Skin of body (tissue), 2 donors: ENCODE data around the gene HECTD1. TPM values are rescaled to one million over a fixed set of nuclear protein-coding genes. Genes with fewer than 3 reads are reported as not detected.
"Not testable (repeated sequence)": the region's sequence is repeated elsewhere in the genome, so short reads cannot be mapped to it uniquely, and the experiment has no call there.

ENCODE experiments used
- DNase-seq: peaks from one replicate; lab custom pipeline; 2025; lab: John Stamatoyannopoulos, UW
- total RNA-seq: library from RNA; depleted of rRNA; stranded (reverse); fragments of >200 nt; gene quantifications from one replicate; pipeline ENCODE4 v1.2.3, GENCODE V29; 2014

The HECTD1 gene
- 273 TPM for total RNA-seq

DNA sequence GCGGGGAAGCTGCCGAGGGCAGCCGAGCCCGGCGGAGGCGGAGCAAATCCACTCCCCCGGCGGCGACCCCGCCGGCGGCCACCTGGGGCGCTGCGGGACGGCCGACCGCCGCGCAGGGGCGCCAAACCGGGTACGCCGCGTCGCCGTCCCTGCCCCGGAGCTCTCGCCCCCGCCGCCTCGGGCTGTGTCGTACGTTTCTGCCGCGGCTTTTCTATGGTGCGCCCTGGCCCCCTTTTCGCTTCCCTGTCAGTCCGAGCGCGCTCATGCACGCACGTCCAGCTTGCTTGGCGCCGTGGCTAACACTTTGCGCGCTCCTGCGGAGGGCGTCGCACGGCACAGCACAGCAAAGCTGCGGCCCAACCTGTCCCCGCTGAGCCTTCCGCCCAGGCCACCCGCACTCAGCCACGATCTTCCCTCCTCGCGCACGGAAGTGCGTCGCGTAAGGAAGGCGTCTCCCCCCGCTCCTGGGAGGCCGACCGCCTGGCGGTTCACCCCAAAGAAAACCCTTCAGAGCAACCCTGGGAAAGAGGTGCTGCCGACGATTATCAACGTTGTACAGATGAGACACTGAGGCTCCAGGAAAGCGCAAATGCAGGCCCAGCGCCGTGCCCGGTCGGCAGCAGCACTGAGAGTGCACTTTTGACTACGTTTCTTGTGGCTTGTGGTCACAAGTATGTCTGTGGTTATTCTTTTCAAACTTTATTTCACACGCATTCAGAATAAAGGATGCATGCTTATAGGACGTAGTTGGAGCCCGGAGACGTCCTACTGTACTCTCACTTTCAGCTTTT lies at the start of gene HECTD1:
Gene HECTD1, minus strand, starts transcription at position 39 of the 791 bp plus-strand sequence. CDS start 1,857 bp downstream, outside the sequence.
- peak; percentile 90 for DNase-seq

DNA sequence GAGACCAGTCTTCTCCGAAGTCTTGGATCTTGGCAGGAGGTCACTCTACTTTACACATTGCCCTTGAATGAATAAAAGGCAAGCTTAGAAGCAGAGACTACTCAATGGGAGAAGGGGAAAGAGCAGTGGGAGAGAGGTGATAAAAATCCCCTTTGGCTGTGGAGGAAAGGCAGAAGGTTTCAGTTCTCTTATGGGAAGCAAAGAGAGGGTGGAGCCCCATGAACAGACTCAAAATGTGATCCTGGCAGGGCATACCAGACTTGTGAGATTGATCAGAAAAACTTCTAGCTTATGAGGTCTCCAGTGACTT lies 49.6 kb upstream of the HECTD1 start:
- no peak for DNase-seq

DNA sequence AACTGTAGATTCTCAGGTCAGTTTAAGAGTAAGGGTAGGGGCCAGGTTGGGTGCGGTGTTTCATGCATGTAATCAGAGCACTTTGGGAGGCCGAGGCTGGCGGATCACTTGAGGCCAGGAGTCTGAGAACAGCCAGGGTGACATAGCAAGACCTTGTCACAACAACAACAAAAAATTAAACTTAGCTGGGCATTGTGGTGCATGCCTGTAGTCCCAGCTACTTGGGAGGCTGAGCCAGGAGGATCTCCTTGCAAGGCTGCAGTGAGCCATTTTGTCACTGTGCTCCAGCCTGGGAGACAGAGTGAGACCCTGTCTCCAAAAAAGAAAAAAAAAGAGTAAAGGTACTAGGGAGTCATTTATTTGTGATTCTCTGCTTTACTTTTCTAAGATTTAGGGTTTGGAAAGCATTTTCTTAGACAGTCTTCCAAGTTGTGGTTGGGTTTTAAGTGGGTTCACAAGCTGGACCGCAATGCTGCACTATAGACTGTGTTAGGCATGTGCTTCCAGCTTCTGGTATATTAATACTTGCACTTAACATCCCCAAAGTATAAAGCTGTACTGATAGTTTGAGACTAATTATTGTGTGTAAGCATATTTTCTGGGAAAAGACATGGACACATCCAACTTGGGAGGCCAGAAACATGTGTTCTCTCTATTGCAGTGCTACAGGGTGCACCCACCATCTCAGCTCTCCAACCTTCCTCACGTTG lies 49.1 kb upstream of the HECTD1 start:
- no peak for DNase-seq

DNA sequence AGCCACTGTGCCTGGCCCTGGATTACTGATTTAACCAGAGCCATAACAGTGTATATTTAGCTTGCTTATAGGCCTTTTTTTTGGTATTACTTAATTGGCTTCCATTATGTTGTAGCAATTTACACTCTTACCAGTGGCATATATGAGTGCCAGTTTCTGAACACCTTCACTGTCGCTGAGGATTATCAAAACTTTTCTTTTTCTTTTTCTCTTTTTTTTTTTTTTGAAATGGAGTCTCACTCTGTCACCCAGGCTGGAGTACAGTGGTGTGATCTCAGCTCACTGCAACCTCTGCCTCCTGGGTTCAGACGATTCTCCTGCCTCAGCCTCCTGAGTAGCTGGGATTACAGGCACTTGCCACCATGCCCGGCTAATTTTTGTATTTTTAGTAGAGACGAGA lies 48.3 kb upstream of the HECTD1 start:
- not testable (repeated sequence) for DNase-seq

DNA sequence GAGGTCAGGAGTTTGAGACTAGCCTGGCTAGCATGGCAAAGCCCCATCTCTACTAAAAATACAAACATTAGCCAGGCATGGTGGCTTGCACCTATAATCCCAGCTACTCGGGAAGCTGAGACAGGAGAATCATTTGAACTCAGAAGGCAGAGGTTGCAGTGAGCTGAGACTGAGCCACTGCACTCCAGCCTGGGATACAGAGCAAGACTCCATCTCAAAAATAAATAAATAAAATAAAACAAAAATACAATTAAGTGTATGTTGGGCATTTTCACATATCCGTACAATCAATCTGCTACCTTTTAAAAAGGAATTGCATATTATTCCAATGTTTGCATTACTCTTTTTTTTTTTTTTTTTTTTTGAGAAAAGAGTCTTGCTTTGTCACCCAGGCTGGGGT lies 47.7 kb upstream of the HECTD1 start:
- no peak for DNase-seq

DNA sequence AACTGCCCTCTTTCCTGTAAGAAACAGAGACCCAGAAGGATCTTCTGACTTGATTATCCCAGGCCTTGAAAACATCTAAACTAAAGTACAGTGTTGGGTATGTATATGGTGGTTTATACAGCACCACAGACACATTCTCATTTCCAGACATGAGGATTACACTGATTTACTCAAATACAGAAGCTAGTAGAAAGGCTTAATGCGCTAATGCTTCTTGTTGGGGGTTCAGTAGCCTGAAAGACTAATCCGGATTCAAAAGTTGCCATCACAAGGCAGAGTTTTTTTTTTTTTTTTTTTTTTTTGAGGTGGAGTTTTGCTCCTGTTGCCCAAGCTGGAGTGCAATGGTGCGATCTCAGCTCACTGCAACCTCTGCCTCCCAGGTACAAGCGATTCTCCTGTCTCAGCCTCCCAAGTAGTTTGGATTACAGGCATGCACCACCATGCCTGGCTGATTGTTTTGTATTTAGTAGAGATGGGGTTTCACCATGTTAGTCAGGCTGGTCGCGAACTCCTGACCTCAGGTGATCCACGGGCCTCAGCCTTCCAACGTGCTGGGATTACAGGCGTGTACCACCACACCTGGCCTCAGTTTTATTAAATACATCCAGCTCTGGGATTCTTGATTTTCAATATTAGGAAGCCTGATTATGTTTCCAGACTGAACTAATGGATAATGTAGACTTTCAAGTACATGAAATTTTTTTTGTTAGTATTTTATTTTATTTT lies 46.3 kb upstream of the HECTD1 start:
- DNase-seq: no peak

- no peak for DNase-seq
Measured at GRCh38 chr14:31252865-31253264, 45.3 kb upstream of the HECTD1 start.

- no peak for DNase-seq
Measured at GRCh38 chr14:31251028-31251958, 43.7 kb upstream of the HECTD1 start.

- no peak for DNase-seq
Measured at GRCh38 chr14:31244626-31245025, 37.0 kb upstream of the HECTD1 start.

GRCh38 chr14:31243860-31244259 lies 36.3 kb upstream of the HECTD1 start:
- no peak for DNase-seq

- not testable (repeated sequence) for DNase-seq
Measured at GRCh38 chr14:31242161-31242940, 34.8 kb upstream of the HECTD1 start.

DNA sequence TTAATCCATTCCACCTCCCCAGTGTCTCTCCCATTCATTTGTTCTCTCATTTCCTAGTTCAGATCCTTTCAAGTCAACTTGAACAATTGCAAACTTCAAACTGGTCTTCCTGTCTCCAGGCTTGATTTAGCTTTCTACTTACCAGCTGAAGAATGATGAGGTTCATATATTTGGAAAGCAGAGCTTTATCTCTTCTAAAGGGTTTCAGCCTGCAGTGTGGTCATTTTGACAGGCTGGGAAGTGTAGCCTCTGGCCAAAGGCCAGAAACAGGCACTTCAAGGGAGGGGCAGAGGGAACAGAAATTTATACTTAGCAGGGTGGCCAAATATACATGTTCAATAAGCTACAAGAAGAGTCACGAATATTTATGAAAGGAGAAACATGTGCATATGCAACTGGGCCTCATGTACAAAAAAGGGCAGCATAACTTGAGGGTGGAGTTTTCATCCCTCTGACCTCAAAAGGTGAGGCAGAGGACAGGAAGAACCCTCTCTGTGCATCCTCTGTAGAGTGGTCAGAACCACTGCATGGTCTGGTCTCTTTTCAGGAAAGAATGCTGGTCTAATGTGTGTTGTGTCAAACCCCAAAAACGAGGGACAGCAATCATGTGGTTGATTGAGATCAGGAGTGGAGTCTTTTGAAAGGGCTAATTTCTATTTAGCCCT lies 34.0 kb upstream of the HECTD1 start:
- no peak for DNase-seq

GRCh38 chr14:31239741-31240140 lies 32.1 kb upstream of the HECTD1 start:
- no peak for DNase-seq

DNA sequence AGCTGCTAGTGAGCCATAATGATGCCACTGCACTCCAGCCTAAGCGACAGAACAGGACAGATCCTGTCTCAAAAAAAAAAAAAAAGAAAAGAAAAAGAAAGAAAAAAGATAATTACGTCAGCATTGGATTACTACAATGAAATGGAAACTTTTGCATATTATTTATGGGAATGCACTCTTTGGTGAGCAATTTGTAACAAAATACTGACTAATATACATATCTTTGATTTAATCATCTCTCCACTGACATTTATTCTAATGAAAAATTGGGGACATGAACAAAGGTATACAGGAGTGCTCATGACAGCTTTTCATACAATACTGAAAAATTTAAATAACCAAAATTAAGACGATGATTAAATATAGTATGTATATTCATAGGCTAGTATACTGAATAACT lies 27.9 kb upstream of the HECTD1 start:
- no peak for DNase-seq

DNA sequence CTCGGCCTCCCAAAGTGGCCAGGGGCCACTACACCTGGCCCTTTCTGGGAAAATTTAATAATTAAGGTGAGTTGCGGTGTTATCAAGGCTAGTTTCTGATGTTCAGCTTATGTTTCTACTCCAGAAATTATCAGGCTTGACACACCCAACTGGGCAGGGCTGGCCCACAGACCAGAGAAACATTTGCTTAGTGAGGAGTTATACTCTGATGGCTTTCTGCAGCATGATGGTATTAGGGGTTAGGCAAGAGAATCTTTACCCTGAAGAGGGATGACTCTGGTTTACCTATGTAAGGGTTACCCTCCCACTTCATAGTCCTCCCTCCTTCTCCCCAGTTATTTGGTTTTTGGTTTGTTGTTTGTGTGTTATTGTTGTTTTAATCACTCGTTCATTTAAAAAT lies 24.5 kb upstream of the HECTD1 start:
- DNase-seq: no peak

GRCh38 chr14:31231272-31231671 lies 23.7 kb upstream of the HECTD1 start:
- not testable (repeated sequence) for DNase-seq

DNA sequence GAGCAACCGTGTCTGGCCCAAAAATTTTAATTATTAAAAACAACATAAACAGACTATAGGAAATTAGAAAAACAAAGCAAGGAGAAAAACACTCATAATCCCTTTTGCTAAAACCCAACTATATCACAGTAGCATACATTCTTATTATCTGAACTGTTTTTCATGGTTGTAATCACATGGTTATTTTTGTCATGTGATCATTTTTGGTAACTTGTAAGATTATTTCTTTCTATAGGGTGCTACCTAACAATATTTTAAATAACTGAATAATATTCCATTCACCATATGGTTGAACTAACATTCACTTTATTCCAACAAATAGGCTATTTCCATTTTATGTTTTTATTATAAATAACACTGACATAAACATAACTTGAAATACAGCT lies 23.0 kb upstream of the HECTD1 start:
- no peak for DNase-seq

- DNase-seq: no peak
Measured at GRCh38 chr14:31229638-31230572, 22.3 kb upstream of the HECTD1 start.

GRCh38 chr14:31229009-31229408 lies 21.4 kb upstream of the HECTD1 start:
- no peak for DNase-seq
